ENCODE measurements around the gene TEX54.
A peak's percentile ranks its signal among the peaks of the same experiment; 100 is the strongest.

TEX54 gene

GRCh38 chr11:62839050-62839945, 6.7 kb upstream of the TEX54 start, which contains the start of gene WDR74 (continued):
- TF ChIP-seq ZNF449 (tag by site-specific recombination; IDR thresholded peaks at IDR 0.05), result no peak
- no peak for TF ChIP-seq ZNF530 (tag by site-specific recombination; IDR thresholded peaks at IDR 0.05; ENCODE audit: low read depth)
- TF ChIP-seq ZNF175 (tag by site-specific recombination; IDR thresholded peaks at IDR 0.05), result no peak
- TF ChIP-seq ZNF571 (tag by site-specific recombination; IDR thresholded peaks at IDR 0.05), result no peak
- TF ChIP-seq ZNF501 (tag by site-specific recombination; IDR thresholded peaks at IDR 0.05), result peak; percentile 88
- no peak for TF ChIP-seq ZNF10 (tag by site-specific recombination; IDR thresholded peaks at IDR 0.05)
- TF ChIP-seq ZSCAN30 (tag by site-specific recombination; IDR thresholded peaks at IDR 0.05), result peak; percentile 79
- peak; percentile 45 for TF ChIP-seq ZBTB26 (tag by site-specific recombination; optimal IDR thresholded peaks at IDR 0.05)
- peak; percentile 74; the same call in 1 of the 2 replicates for TF ChIP-seq ZNF2 (tag by site-specific recombination; IDR thresholded peaks at IDR 0.05)
- peak; percentile 77; the same call in 1 of the 2 replicates for TF ChIP-seq PBX3 (CRISPR knock-in tag; IDR thresholded peaks at IDR 0.05)
- TF ChIP-seq ZNF292 (tag by site-specific recombination; IDR thresholded peaks at IDR 0.05; ENCODE audit: borderline replicate concordance, low read depth), result no peak
- peak; percentile 66; the same call in 1 of the 2 replicates for TF ChIP-seq ZBTB44 (tag by site-specific recombination; IDR thresholded peaks at IDR 0.05)
- no peak for TF ChIP-seq ZSCAN16 (tag by site-specific recombination; IDR thresholded peaks at IDR 0.05)
- TF ChIP-seq ZNF19 (tag by site-specific recombination; IDR thresholded peaks at IDR 0.05; ENCODE audit: low read depth), result no peak
- no peak for TF ChIP-seq ZNF664 (tag by site-specific recombination; IDR thresholded peaks at IDR 0.05)
- no peak for TF ChIP-seq KLF1 (tag by site-specific recombination; IDR thresholded peaks at IDR 0.05)
- TF ChIP-seq ZNF391 (tag by site-specific recombination; IDR thresholded peaks at IDR 0.05; ENCODE audit: borderline replicate concordance, low read depth), result peak; percentile 22; the same call in 1 of the 2 replicates
- no peak for TF ChIP-seq ZBTB7A (tag by site-specific recombination; IDR thresholded peaks at IDR 0.05; ENCODE audit: low read depth)
- no peak for TF ChIP-seq GLIS2 (tag by site-specific recombination; IDR thresholded peaks at IDR 0.05)
- no peak for TF ChIP-seq ZNF621 (tag by site-specific recombination; IDR thresholded peaks at IDR 0.05)
- TF ChIP-seq EGR2 (tag by site-specific recombination; IDR thresholded peaks at IDR 0.05; ENCODE audit: low read depth), result peak; percentile 81
- no peak for TF ChIP-seq KLF9 (tag by site-specific recombination; IDR thresholded peaks at IDR 0.05; ENCODE audit: low read depth)
- TF ChIP-seq ZNF600 (tag by site-specific recombination; IDR thresholded peaks at IDR 0.05), result peak; percentile 93
- no peak for TF ChIP-seq ZNF311 (tag by site-specific recombination; IDR thresholded peaks at IDR 0.05; ENCODE audit: borderline replicate concordance)
- peak; percentile 62; the same call in 1 of the 2 replicates for TF ChIP-seq ZNF76 (tag by site-specific recombination; IDR thresholded peaks at IDR 0.05; ENCODE audit: borderline replicate concordance, low read depth)
- 0 out of 2 replicates have a peak, but pooled peaks have one; percentile 25 for TF ChIP-seq ZEB2 (tag by site-specific recombination; IDR thresholded peaks at IDR 0.05)
- TF ChIP-seq WT1 (tag by site-specific recombination; IDR thresholded peaks at IDR 0.05), result no peak
- TF ChIP-seq ZNF350 (tag by site-specific recombination; IDR thresholded peaks at IDR 0.05), result no peak
- TF ChIP-seq OVOL3 (tag by site-specific recombination; IDR thresholded peaks at IDR 0.05), result no peak; the same call in 1 of the 2 replicates
- TF ChIP-seq ZFP3 (tag by site-specific recombination; IDR thresholded peaks at IDR 0.05; ENCODE audit: low read depth), result no peak
- TF ChIP-seq ZNF426 (tag by site-specific recombination; IDR thresholded peaks at IDR 0.05), result no peak
- no peak for TF ChIP-seq GLI4 (tag by site-specific recombination; IDR thresholded peaks at IDR 0.05)
- TF ChIP-seq ZNF146 (tag by site-specific recombination; IDR thresholded peaks at IDR 0.05), result no peak
- TF ChIP-seq ZNF658 (tag by site-specific recombination; IDR thresholded peaks at IDR 0.05), result no peak
- peak; percentile 10; the same call in 1 of the 2 replicates for TF ChIP-seq ZIC2 (tag by site-specific recombination; IDR thresholded peaks at IDR 0.05)
- no peak for TF ChIP-seq ZNF558 (tag by site-specific recombination; IDR thresholded peaks at IDR 0.05)

Data from HEK293 (cell line).